HG03432 (cell line): ENCODE data around the gene KCNJ1.

Experiments used
- ATAC-seq: cut with Tn5 transposase; IDR thresholded peaks from one replicate; pipeline ENCODE4 v1.9.1; 2021; ENCODE audit warnings: mild to moderate bottlenecking, moderate library complexity; ENCODE audit not compliant: unreplicated experiment

Gene KCNJ1

GRCh38 chr11:128867277-128867676 is at the start of gene KCNJ1:
KCNJ1 (minus strand) TSS chr11:128867296; CDS start chr11:128840243, 27,053 bp downstream.
- no peak for ATAC-seq

GRCh38 chr11:128916681-128917080 is 49.6 kb upstream of the KCNJ1 start:
- no peak for ATAC-seq

GRCh38 chr11:128916037-128916572 is 49.0 kb upstream of the KCNJ1 start:
- ATAC-seq: no peak

GRCh38 chr11:128915149-128915521 is 48.0 kb upstream of the KCNJ1 start:
- ATAC-seq: no peak

- ATAC-seq: no peak
These were observed 47.4 kb upstream of the KCNJ1 start for GRCh38 chr11:128914216-128915148.

GRCh38 chr11:128913806-128914205 is 46.7 kb upstream of the KCNJ1 start:
- no peak for ATAC-seq

GRCh38 chr11:128911701-128912100 is 44.6 kb upstream of the KCNJ1 start:
- ATAC-seq: no peak

GRCh38 chr11:128911239-128911638 is 44.1 kb upstream of the KCNJ1 start:
- no peak for ATAC-seq

GRCh38 chr11:128910576-128910975 is 43.5 kb upstream of the KCNJ1 start:
- no peak for ATAC-seq

- no peak for ATAC-seq
These were observed 42.5 kb upstream of the KCNJ1 start for GRCh38 chr11:128909438-128910125.

- no peak for ATAC-seq
These were observed 41.5 kb upstream of the KCNJ1 start for GRCh38 chr11:128908391-128909246.

GRCh38 chr11:128907585-128907984 is 40.5 kb upstream of the KCNJ1 start:
- ATAC-seq: no peak

- no peak for ATAC-seq
These were observed 39.3 kb upstream of the KCNJ1 start for GRCh38 chr11:128906185-128907050.

- ATAC-seq: peak; percentile 49
These were observed 38.5 kb upstream of the KCNJ1 start for GRCh38 chr11:128905345-128906184.

- peak; percentile 69 for ATAC-seq
These were observed 37.7 kb upstream of the KCNJ1 start for GRCh38 chr11:128904656-128905344.

GRCh38 chr11:128904303-128904655 is 37.2 kb upstream of the KCNJ1 start:
- ATAC-seq: no peak

GRCh38 chr11:128903248-128904061 is 36.4 kb upstream of the KCNJ1 start:
- no peak for ATAC-seq
